Superior temporal gyrus (tissue), 1 donor: ENCODE results near the gene IP6K3.

Experiments
- DNase-seq: peaks from one replicate; pipeline ENCODE4 v3.0.0-alpha.2; 2016; ENCODE audit errors: extremely low spot score

IP6K3 gene

DNA sequence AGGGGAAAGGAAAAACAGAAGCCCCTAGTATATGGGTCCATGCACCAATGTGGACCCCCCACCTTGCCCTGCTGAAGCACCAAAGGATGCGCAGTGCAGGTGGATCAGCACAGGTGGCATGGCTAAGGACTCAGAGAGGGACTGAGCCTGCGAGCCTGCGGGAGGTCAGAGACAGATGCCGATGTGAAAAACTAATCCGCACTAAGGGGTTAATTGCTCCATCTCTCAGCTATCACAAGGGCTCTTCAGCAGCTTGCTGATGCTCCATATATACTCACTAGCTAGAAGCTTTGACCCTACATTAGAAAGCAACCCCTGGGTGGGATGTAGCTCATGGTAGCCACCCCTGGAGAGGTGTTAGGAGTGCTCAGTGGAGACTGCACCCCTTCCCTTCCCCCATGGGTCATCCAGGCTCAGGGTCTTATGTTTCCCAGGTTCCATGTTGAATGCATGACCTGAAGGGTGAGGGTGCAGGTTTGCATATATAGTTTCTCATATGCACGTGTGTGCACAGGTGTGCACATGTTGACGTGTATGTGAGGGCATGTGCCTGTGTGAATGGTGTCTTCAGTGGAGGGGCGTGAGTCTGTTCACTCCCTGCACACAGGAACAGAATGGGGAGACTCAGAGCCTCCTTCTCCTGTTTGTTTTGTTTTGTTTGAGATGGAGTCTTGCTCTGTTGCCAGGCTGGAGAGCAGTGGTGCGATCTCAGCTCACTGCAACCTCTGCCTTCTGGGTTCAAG lies 13.4 kb upstream of the IP6K3 start:
- DNase-seq: no peak

DNA sequence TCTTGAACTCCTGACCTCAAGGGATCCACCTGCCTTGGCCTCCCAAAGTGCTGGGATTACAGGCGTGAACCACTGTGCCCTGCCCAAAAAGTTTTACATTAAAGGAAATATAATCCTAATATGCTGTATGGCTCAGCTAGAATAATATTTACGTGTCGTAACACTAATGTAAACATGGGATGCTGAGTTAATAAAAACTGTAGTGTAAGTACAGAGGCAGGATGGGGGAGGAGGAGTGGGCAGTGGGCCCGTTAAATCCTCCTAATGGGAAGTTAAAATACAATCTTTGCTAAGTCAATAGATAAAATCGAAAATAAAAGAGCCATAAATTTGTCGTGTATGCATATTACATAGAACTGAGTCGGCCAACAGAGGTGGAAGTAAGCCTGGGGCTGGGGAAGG lies 12.1 kb upstream of the IP6K3 start:
- no peak for DNase-seq

DNA sequence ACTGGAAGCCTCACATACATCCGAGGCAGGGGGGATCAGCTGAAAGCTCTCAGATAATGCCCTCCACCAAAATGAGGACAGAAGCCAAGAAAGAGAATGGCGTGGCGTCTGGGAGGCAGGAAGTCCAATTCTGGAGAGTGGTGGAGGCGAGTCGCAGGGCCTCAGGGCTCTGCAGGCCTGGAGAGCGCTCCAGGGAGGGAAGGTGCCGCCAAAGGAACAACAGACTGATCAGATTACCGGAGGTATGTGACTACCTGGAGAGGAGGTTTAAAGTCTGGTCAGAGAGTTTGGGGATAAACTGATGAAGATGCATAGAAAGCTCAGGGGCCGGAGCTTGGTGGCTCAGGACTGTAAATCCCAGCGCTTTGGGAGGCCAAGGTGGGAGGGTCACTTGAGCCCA lies 11.2 kb upstream of the IP6K3 start:
- DNase-seq: no peak

DNA sequence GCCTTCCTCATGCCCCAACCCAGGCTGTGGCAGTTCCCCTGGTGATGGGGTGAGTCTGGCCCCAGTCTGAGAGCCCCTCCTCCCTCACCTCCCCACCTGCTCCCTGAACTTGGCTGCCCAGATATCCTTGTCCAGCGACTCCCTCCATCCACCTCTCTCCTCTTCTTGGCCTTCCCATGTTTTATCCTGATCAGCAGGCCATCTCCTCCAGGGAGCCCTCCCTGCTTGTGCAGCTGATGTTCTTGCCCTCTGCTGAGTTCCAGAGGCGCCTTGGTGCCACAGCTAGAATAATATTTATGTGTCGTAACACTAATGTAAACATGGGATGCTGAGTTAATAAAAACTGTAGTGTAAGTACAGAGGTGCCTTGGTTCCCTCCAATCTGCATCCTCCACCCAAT lies 10.4 kb upstream of the IP6K3 start:
- DNase-seq: no peak

DNA sequence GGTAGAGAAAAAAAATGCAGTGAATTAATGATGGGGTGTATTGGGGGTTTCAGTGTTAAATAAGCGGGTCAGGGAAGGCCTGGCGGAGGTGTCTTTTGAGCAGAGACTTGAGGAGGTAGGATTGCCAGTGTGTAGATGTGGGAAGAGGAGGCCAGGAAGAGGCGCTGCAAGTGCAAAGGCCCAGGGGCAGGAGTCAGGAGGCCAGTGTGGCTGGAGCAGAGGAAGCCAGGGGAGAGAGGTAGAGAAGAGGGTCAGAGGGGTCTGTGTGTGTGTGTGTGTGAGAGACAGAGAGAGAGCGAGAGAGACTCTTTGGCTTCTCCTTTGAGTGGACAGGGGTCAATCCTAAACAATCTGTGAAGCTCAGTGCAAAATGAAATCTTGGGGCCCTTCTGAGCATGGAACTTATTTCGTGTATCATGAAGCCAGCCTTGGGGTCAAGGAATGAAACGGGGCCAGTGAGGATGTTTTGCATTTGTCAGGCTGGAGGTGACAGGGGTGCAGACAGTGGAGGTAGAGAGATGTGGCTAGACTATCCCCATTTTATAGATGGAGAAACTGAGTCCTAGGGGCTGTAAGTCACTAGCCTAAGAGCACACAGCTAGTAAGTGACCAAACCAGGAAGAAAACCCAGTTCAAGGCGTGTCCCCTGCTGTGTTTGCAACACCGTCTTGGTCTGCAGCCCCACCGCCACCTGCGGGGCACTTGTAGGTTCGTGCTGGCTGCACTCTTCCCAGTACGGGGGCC lies 9.7 kb upstream of the IP6K3 start:
- DNase-seq: no peak

DNA sequence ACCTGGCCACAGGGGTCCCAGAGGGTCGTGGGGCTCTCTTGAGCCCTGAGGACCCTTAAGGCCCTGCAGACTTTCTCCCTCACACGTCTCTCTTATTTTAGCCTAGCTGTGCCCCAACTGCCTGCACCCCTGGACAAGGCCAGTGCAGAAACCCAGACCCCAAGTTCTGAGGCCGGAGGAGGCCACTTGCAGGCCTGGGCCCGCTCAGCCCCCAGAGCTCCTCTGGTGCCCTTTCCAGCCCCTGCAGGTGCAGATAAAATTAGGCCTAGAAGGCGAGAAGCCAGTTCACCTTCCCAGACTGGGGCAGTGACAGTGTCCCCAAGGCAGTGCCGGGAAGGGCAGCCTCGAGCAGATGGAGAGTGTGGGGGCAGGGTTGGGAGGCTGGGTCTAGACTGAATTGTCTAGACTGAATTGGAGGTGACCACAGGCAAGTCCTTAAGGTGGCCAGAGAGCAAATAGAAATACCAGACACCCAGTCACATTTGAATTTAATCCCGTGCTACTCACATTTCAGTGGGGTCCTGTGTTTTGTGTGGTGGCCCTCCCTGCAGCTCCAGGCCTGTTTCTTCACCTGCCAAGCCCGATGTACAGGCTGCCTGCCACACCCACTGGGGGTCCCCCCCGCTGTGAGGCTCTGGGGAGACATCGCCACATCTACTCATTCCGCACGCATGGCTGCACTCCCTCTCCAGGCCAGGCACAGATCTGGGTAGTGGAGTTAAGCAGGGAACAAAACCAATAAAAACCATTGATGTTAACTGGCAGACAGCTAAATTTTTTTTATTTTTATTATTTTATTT lies 8.6 kb upstream of the IP6K3 start:
- DNase-seq: no peak

DNA sequence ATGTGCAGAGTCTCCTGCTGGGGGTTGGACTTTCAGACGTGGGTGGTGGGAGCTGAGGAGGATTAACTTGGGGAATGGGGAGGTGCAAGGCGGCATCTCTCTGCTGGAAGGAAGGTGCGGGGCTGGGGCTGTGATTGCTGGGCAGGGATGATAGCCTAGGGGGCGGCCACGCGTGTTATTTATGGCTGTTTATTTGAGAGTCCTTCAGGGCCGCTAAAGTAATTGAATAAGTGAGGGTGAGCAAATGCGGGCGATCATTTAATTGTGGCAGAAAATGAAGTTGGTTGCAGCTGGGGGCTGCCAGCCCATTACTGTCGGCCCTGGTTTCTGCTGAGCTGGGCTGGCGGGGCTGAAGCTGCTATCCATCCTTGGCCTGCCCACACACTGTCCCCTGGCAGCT lies 7.5 kb upstream of the IP6K3 start:
- no peak for DNase-seq

DNA sequence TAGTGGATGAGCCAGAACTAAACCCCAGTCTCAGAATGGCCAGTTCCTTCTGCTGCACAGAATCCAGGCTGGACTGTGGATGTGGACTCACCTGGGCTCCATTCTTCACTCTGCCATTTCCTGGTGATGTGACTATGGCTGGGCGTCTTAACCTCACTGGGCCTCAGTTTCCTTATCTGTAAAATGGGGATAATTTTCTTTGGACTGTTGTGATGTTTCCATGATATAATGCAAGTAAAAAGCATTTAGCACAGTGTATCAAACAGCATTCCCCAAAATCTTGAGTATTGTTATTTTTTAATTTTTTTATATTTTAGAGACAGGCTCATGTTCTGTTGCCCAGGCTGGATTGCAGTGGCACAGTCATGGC lies 5.9 kb upstream of the IP6K3 start:
- no peak for DNase-seq

DNA sequence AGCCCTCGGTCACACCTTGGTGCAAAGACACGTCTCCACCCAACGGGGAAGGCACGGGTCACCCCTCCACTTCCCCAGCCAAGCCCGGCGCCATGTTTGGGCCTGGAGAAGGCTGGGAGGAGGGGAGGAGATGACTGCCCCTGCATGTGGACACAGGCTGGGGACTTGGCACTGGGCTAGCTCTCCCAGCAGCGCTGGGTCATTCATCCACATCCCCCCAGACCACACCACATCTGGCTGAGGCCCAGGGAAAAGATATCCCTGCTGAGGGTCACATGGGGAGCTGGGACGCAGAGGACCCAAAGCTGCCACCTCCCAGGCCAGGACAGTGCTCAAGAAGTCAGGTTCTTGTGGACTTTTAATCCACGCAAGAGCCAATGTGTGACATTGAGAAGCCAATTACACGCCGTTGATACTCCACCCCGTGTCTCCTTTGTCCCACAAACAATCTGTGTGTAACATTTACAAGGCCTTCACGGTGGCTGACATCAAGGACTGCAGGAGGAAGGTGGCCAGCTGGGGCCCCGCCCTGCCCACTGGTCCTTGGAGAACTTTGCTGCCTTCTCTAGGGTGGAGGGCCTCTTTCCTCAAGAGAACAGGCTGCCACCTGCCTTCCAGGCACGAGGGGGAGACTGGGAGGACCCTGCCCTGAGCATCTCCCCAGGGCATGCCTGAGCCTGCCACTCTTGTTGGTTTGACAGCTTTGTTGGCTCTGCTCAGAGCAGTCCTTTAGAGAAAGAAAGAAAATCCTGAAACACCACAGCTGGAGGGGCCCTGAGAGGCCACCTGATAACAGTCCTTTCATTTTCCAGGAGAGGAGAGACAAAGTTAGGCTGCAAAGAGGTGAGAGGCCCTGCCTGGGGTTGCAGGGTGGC lies 5.3 kb upstream of the IP6K3 start:
- no peak for DNase-seq

DNA sequence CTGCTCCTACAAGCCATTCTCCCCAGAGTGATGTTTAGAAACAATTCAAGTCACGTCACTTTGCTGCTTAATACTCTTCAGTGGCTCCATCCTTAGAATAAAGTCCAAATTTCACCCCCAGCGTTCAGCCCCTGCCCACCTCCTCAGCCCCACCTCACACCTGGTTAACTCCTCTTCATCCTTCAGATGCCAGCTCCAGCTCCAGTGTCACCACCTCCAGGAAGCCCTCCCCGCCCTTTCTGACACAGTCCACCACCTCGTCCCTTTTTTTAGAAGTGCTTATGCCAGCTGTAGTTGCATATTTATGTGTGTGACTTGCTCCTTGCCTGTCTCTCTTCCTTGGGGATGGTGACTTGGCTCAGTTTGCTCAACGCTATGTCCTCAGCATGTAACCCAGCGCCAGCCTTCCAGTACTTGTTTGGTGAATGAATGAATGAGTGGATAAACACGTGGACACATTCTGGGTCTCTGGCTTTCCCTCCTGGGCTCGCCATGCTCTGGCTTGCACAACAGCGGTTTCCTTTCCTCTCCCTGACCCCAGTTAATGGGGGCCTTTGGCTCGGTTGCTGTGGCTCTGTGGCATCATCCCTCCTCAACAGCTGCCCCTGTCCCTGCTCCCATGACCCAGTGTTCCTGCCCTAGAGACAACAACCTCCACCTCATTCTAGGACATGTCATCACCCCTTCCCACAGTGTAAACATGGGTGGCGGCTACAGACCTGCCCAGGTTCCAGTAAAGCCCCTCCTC lies 3.7 kb upstream of the IP6K3 start:
- DNase-seq: no peak

DNA sequence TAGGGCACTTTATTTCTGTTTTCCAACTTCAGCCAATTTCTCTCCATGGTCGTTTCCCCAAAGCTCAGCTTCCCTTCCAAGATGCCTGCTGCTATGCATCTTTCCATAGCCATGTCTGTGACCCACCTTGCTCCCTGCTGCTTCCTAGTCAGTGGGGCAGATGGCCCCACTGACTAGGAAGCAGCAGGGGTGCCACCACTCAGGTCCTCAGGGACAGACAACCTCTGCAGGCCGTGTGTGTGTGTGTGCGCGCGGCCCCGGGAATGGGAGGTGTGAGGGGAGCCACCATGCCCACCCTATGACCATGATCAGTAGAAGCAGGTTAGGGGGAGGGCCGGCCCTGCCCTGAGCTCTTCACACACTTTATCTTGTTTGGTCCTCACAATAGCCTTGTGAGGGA lies 2.7 kb upstream of the IP6K3 start:
- DNase-seq: no peak

DNA sequence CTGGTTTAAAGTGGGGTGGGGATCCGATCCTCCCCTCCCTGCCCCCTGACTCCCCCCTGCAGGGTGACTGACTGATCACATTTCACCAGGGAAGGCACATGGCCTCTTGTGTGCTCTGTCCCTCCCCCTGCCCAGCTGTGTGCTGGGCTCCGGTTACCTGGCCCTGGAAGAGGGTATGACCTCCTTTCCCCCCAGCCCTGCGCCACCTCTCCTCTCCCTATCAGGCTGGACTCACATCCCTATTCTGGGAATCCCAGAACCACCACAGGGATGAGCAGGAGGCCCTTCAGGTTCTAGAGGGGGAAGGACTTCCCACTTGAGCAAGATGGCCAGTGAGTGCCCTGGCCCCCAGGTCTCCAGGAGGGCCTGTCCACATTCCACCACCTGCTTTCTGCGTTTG lies 2.1 kb upstream of the IP6K3 start:
- no peak for DNase-seq

DNA sequence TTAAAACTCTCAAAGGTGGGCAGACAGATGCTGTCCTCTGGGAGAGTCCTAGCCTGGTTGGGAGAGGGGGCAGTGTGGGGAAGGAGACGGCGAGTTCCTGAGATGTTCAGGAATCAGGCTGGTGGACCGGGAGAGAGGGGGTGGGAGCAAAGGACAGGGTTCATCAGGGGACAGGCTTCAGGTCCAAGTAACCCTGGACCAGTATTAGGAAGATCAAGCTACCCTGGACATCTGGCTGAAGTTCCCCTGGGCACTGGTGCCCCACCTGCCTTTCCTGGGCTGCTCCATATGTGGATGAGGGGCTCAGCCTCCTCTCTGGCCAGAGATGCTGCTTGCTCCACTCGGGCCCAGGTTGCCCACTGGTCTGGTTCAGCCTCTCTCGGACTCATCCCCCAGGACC lies 1.1 kb upstream of the IP6K3 start:
- DNase-seq: no peak

DNA sequence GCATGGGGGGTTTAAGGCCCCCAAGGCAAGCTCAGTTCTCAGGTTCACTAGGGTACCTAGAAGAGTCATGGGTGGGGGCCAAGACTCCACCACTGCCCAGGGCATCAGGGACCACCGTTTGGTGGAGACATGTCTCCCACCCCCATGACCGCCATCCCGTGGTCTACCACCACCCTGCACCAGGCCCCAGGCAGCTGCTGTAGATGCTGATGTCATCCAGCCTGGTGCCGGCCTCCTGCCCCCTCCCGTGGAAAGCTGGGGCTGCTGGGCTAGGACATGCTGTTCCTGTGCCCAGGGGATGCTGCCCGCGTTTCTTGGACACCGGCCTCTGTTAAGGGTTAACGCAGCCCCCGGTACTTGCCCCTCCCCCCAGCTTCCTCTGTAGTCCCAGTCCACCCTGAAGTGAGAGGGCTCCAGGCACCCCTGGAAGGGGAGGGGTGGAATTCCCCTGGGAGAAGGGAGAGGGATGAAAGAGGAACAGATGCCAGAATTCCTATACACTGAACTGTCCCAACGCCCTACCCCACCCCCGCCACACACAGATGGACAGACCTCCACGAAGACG lies 587 bp downstream of the IP6K3 start:
- DNase-seq: peak; percentile 81

DNA sequence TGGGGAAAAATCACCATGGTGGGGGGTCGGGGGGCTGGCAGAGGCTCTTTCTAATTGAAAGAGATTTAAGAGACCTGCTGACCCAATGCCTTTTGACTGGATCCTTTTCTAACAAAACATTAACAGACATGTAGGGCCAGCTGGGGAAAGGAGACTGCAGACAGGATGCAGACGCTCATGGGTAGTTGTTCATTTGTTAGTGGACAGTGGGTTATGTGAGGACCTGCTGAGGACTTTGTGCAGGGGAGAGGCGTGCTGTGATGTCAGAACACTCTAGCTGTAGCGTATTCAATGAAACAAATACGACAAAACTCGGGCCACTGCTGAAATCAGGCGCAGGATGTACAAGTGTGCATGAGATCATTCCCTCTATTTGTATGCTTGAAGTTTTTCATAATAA lies 1.2 kb downstream of the IP6K3 start:
- peak; percentile 36 for DNase-seq

DNA sequence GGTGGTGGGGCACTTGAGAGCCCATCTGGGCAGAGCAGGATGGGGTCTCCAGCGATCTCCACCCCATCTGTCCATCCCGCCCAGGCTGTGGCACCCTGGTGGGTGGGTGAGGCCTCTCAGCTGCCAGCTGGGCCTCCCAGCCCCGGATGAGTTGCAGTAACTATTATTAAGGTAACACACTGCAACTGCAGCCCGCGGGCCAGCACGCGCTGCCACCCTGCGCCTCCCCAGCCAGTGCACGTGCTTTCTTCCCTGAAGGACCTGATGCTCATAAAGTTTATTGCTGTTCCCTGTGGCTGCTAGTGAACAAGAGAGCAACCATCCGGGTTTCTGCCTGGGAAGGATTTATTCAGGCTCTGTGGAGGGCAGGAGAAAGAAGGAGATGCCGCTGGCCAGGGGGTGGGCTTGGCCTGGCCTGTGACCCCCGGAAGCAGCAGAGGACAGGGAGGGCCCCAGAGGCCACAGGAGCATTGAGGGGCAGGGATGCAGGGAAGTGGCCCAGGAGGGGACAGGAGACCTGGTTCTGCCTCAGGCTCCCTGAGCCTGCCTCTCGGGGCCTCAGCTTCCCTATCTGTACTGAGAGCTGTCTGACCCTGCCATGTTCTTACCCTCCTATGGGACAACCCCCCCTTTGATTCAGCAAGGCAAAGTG lies 1.7 kb downstream of the IP6K3 start:
- no peak for DNase-seq

DNA sequence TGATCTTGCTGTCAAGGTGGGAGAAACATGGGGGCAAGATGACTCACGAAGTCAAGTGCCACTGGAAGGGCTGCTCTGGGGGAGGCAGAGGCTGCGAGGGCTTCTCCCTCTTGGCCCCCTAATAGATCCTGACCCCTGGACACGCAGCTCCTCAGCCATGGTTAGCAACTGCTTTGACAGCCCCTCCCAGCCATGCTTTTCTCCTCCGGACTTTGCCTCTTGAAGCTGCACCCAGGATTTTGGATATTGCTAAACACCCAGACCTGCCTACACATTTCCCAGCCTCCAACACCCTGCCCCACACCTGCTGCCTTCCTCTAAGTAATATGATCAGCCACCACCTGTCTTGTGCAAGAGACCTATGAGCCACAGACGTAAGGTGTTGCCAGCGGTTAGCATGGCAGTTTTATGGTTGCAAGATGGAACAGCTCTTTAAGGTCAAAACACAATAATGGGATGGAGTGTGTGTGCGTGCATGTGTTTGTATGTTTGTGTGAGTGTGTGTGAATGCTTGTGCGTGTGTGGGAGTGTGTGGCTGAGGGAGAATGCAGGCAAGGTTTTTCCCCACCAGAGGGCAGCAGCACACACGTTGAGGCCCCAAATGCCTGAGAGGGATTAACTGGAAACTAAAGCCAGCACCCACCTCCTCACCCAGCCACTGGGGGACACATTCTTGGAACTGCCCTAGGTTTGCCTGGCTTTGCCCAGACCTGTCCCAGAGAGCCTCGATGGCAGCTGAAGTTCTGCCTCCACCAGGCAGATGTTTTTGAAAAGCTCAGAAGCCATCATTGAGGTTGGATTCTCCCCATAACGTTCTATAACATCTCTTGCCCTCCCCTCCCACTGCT lies 2.5 kb downstream of the IP6K3 start:
- DNase-seq: peak; percentile 92

DNA sequence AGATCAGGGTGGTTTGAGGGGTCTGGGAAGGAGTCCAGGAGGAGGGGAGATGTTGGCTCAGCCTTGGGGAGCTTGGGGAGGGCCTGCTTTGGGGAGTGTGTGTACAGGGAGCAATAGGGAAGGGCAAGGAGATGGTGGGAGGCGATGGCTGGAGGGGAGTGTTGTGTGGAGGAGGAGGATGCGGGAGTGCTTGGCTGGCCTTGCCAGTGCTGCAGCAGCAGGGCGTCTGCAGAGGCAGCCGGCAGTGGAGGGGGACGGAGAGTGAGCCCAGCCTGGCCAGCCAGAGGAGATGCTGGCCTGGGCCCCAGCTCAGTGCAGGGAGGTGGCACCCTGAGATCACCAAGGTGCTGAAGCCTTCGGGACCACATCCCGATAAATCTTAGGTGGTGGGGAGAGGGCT lies 3.9 kb downstream of the IP6K3 start:
- DNase-seq: no peak

DNA sequence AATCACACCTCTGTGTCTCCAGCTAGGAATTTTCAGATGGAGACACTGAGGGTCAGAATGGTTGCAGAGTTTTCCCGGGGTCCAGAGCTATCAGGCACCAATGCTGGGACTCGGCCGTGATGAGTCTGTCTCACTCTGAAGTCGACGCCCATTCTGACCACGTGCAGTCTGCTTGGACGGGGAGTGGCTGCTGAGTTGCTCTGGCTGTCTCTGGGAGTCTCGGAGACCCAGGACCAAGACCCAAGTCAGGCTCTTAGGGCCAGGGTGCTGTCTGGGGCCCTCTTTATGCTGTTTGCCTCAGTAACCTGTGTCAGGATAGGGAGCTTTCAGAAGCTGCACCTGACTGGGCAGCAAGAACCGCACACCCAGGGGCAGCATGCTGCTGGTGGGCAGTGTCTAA lies 4.6 kb downstream of the IP6K3 start:
- DNase-seq: no peak
